Fibroblast of skin of left quadriceps (primary cell): ENCODE results near the gene JADE2.
"Not testable (repeated sequence)": the region's sequence is repeated elsewhere in the genome, so short reads cannot be mapped to it uniquely, and the experiment has no call there.

Source experiments
- DNase-seq, 2 experiments: peaks; one replicate each; pipeline ENCODE4 v3.0.0-alpha.2; 2013; ENCODE audit warnings: low read depth in 2 of 2

Gene JADE2

DNA sequence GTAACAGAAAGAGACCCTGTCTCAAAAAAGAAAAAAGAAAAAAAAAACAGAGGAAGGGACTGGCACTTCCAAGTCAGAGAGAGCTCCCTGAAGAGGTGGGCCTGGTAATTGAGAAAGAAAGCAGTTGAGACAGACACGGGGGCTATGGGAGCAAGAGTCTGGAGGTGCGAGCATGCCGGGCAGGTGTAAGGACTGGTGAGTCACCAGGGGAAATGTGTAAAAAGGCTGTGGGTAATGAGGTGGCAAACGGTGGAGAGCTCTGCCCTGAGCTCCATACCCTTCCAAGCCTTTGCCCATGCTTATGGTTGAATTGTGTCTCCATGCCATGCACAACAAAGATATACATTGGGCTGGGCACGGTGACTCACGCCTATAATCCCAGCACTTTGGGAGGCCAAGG lies 18.0 kb upstream of the JADE2 start:
- DNase-seq, result no peak

DNA sequence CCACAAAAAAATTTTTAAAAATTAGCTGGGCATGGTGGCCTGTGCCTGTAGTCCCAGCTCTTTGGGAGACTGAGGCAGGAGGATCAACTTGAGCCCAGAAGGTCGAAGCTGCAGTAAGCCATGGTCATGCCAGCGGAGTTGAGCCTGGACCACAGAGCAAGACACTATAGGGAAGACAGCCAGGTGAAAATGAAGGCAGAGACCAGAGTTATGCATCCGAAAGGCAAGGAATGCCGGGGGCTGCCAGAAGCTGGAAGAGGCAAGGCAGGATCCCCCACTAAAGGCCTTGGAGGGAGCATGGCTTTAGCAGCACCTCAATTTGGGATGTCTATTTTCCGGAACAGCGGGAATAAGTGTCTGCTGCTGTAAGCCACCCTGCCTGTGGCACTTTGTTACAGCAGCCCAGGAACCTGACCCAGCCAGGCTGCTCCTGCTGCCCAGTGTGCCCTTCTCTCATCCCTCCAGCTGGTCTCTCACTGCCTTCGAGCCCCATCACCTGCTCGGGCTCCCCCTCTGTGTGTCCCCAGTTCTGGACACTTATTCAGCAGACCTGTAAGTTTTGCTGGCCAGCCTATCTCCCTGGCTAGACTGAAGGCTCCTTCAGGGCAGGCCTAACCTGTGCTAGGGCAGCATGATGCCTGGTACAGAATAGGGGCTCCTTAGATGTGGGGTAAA lies 16.8 kb upstream of the JADE2 start:
- no peak for DNase-seq

DNA sequence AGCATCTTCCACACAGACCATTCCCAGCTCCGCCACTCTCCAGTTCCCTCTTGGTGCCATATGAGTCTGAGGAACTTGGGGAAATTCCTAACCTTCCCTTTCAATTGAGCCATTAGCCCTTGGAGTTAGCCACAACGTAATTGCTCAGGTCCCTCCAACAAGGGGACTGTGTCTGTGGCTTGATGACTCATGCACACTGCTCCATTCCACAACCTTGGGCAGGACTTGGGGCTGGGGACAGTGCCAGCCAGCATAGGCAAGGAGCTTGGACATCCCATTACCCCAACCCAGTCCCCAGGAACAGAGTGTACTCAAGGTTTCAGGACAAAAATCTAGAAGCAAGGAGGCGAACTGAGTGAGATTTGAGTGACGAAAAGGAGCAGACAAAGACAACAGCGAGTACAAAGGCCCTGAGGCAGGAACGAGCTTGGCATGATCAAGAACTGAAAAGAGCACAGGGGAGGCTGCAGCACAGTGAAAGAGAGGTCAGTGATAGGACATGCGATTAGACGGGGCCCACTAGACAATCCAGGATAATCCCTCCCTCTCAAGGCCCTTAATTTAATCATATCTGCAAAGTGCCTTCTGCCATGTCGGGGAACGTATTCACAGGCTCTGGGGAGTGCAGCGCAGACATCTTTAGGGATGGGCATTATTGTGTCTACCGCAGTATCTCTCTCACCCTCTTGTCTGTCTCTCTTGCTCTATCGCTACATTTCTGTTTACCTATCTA lies 16.0 kb upstream of the JADE2 start:
- DNase-seq, result no peak

DNA sequence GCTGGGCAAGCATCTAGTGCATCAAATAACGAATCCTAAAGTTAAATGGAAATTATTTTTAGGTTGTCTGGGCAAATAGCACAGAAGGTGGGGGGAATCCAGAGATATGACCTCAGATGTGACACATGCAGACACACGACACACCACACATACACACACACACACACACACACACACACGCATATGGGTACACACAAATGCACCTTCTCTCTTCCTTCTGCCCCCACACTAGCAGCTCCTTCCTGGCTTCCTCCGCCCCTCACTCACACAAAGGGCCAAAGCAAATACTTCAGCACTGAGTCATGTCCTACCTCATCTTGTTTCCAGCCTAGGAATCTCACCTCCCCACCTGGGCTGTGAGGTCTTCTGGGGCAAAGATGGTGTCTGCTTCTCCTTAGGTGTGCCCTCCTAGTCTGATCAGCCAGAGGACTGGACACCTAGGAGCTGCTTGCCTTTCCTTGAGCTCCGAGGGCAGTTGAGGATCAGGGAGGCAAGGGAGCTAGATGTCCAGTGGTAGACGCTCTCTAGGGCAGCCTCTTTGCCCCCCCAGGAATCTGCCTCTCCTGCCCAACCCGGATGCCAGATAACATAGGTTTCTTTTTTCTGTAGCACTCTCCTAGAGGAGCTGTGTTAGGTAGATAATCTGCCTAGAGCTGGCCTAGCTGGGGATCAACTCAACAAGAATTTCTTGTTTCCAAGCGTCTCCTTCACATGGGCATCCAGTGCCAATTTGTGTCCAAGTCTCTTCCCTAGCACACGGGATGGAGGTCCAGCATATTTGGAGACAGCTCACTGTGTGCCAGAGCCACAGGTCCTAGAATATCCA lies 14.3 kb upstream of the JADE2 start:
- DNase-seq, result no peak

DNA sequence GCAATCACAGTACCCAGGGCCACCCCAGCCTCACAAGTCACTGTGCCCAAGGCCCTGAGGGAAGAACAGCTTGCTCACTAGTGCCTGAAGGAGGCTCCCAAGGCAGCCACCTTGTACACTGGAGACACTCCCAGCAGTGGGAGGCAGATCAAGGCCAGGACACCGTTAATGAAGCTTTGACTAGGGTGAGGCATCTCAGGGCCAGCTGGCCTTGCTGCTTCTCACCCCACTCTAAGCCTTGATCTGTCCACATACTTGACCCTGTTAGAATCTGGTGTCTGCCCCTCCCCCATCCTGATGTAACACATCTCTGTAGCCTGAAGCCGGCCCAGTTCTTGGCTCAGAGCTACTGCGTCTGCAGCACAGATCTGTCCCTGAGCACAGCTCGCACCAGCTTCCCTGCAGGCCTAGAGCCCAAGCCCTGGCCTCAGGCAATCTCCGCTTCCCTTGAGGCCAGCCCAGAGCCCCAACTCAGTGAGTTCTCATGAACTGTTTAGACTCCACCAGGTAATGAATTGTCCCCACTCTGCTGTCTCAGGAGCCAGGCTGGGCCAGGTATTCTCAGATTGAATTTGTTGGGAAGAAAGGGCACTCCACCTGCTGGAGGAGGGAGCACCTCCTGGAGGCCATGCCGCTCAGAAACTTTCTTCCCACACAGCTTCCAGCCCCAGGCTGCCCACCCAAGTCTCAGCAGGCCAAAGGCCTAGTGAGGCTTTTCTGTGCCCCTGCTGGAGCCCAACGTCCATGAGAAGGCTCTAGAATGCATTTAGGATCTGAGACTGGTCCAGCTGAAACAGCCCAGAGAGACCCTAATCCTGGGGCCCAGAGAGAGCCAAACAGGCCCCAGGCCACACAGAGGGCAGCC lies 13.4 kb upstream of the JADE2 start:
- DNase-seq, result no peak

DNA sequence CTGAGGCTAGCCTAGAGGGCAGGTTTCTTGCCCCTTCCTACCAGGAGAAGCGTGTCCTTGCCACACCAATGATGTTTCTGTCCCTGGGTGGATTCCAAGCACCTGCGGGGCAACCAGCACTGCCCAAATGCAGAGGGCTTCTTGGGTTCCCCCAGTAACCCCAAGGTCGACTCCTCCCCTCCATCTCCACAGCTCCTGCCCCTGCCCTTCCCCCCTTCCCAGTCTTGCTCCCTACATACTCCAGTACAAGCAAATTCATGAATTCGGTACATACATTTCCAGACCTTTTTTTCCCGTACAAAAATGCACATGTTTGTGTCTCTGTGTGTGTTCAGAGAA lies 12.8 kb upstream of the JADE2 start:
- no peak for DNase-seq

DNA sequence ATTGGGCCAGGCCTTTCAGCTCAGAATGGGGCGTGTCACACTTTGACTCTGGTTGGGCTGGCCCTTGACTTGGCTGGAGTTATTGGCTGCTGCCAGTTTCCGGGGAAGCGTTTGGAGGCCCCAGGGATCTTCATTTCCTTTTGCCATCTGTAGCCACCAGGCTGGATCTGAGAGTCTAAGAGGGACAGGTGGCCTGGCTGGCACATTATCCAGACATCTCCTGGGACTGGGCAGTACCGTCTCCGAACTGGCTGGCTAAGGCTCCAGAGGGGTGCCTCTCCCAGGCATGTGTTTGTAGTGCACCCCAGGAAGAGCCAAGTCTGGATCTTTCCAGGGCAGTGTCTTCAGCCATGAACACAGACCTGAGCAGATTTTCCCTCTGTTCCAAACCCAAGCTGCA lies 9.7 kb upstream of the JADE2 start:
- no peak for DNase-seq

DNA sequence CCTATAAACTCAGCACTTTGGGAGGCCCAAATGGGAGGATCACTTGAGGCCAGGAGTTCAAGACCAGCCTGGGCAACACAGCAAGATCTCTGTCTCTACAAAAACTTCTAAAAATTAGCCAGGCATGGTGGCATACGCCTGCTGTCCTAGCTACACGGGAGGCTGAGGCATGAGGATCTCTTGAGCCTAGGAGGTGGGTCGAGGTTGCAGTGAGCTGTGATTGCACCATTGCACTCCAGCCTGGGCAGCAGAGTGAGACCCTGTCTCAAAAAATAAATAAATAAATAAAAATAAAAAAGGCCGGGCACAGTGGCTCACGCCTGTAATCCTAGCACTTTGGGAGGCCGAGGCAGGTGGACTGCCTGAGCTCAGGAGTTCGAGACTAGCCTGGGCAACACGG lies 8.5 kb upstream of the JADE2 start:
- DNase-seq, result not testable (repeated sequence)

DNA sequence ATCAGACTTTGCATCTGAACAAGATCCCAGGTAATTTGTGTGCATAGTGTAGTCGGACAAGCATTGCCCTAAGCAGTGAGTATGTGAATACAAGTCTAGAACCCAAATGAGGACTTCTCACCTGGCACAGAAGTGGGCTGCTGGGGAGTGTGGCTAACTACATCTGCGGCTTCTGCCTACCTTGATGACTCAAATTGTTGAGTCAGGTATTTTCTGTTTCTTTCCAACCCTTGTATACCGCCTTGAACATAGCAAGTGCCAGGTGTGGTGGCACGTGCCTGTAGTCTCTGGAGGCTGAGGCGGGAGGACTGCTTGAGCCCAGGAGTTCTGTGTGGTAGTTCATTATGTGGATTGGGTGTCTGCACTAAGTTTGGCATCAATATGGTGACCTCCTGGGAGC lies 7.9 kb upstream of the JADE2 start:
- DNase-seq, result no peak

DNA sequence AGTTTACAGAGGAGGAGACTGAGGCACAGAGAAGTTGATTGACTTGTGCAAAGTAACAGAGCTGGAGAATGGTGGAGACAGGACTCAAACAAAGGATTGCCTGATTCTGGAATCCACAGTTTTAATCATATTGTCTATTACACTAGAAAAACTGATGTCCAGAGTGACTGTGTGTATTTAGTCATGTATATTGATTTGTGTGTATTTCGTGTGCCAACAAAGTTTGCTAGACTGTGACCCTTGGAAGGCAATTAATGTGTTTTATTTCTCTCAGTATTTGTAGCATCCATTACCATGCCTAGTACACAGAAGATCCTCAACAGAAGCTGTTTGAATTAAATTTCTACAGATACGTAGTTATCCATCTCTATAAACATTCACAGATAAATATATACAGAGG lies 5.5 kb upstream of the JADE2 start:
- DNase-seq, result no peak

DNA sequence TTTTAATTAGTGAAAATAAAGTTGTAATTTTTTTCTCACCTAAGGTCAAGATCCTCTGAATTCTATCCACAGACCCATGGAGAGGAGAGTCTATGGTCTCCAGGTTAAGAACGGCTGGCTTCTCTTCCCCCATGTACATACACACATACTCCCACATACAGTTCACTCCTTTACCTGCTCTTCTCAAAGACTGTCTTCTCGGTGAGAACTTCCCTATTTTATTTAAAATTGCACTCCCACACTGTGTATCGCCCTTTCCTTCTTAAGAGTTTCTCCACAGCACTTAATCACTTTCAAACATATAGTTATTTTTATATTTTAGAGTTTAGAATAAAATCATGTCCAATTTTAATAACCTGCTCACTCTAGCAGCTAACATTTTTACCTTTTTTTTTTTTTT lies 3.6 kb upstream of the JADE2 start:
- DNase-seq, result no peak

DNA sequence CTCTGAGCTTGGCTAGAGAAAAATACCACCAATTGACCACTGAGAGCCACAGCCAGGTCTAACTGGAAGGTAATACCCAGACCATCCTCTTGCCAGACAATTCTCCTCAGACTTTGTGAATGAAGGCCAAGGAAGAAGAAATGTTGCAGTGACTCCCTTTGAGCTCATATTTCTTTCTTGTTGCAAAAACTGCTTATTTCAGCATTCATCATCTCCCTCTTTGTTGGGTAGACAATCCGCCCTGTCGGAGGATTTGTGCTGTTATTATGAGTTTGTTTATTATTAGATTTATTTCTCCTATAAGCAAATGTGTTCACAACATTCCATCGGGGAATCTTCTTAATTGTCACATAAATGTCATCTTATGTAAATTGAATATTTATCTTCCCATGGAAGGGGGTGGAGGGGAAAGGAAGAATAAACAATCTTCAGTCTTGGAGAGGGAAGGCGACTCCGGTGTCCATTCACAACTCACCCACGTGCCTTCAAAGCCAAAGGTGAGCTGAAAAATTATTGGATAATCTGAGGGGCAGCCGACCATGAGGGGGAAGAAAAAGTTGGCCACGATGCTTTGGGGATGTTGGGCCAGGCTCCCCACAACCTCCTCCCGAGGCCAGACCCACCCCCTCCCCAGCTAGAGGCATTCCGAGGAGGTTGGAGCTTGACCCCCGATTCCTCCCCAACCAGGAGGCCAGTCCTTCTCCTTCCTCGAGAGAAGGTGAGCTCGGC lies 1.8 kb upstream of the JADE2 start:
- no peak for DNase-seq

DNA sequence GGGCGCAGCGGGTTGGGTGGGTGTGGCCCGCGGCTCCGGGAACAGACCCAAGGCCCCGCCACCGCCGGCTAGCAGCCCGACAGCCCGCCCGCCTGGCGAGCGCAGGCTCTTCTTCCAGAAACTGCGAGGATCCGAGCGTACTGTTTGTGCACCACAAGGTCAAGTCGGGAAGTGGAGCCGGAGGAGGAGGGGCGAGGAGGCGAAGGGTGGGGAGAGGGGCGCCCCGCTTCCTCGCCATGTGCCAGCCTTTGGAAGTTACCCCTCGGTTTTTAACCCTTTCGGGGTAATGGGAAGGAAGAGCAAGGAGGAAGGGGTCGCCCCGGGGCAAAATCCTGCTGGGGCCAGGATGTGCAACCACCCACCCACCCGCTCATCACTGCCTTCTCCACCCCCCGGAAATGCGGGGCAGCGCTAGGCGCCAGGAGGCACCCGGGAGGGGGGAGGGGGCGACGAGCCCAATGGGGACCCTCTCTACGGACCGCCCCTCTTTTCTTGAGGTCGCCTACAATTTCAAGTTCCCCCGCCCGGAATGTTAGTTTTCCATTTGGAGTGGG lies 1.1 kb upstream of the JADE2 start:
- no peak for DNase-seq

DNA sequence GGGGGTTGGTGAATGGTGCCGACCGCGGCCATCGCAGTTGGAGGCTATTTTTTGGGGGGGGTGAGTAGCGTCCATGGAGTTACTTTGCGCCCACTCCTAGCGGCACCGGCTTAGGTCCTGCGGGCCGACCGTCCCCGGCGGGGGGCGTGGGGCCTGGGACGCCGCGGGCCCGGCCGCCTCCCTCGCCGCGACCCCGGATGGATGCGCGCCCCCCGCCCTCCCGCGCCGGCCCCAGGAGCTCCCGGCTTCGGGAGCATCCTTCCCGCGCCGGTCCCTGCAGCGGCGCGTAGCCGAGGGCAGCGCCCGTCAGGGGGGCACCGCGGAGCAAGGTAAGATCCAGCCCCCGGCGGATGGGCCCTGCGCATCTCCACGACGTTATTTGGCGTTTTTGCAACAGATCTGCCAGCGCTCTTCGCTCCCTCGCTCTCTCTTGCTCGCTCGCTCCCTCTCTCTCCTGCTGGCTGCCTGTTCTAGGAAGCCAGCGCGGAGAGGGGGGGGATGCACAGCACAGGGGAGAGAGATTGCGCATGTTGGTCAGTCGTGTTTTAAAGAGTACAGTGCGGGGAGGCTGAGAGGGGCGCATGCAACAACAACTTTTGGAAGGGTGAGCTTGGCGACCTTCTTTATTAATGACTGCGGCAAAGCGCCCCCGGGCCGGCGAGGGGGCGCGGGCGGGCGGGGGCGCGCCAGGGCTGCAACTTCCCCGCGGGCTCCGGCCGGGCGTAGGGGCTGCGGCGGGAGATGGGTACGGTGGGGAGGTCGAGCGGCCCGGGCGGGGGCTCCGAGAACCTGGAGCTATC lies 413 bp downstream of the JADE2 start:
- DNase-seq, result peak; percentile 51 to 59

DNA sequence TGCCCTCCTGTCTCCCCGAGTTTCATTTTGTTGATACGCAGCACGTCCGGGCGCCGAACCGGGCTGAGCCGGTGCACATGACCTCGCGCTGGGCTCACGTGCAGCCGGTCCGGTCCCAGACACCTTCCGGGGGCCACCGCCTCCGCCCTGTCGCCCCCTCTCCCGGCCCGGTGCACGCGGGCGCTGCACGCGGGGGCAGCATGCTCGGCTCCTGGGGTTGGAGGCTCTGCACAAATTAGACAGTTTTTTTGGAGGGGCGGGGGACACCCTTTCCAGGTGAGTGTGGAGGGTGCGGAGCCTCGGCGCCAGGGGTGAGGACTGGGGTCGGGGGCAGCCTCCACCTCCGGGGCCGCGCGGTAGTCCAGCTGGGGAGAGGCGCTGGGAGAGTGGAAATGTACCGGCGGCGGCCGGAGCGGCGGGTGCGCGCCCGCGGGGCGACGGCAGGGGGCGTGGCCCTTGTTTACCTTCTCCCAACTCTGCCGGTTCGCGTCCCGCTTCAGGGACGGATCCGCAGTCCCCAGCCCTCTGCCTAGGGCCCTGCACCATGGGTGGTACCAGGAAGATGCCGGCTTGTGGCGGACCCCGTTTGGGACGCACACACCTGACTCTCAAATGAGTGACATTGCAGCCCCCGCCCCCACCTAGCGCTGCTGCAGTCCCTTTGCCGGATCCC lies 1.1 kb downstream of the JADE2 start:
- no peak for DNase-seq

DNA sequence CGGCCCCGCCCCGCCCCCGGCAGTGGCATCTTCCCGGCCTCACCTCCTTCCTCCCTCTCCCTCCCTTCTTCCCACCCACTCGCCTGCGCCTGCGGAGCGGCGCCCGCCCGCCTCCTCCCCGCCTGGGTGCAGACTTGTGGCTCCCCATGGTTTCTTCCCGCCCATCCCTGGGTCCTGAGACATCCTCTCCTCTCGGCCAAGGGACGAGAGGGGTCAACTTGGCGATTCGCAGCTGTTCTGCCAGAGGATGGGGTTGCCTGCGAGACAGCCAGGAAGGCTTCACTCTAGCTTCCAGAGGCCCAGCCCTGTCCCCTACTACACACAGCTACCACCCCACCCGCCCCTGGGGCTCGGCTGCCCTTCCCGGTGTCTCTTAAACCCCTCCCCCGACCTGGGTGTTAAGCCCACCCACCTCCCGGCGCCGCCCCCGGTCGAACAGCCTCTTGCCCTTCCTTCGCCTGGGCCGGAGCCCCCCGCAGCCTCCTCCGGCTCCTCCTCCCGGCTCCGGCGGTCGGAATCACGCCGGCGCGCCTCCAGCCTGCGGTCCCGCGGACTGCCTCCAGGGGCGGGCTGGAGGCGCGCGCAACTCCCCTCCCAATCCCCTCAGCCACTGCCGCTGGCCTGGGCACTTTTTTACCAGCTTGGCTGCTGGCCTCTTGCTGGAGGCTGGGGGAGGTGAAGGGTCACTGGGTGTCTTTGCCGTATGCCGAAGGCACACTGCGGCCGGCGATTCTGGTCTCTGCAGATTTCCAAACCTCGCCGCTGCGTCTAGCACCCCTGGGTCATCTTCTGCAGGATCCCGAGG lies 1.9 kb downstream of the JADE2 start:
- DNase-seq, result peak; percentile 59 to 63

DNA sequence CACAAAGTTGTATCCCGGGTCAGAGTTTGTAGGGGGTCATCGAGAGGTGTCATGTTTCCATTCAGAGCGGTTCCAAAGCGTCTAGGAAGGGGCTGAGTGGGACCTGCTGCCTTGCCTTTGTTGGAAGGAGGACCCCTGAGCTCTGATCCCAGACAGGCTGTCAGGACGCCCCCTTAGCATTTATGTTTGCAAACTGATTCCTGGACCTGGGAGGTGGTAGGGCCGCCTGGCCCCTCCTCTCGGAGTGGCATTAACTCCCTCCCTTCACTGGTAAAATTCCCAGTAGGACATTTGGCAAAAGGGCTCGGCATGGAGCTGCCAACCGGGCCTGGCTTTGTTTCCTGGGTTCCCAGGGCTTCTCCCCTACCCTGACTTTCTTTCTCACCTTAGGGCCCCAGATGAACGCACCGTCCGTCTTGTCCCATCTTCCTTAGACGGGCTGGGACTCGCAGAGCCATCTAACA lies 2.5 kb downstream of the JADE2 start:
- DNase-seq, result no peak

DNA sequence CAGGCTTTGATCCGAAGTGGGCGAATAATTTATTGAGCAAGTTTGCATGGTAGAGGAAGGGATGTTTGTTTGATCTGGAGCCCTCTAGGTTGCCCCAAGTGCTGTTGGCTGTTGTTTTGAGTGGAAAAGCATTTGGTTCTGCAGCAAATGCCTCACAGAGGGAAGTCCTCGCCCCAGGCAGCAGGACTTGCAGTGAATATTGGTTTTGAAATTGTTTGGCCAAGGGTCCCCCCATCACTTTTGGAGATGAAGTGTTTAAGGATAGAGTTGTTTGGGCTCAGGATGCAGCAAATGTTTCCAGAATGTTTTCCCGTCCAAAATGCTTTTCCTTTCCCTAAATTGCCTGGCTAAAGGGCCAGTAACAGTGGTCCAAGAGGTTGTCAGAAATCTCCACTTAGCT lies 3.1 kb downstream of the JADE2 start:
- DNase-seq, result no peak

DNA sequence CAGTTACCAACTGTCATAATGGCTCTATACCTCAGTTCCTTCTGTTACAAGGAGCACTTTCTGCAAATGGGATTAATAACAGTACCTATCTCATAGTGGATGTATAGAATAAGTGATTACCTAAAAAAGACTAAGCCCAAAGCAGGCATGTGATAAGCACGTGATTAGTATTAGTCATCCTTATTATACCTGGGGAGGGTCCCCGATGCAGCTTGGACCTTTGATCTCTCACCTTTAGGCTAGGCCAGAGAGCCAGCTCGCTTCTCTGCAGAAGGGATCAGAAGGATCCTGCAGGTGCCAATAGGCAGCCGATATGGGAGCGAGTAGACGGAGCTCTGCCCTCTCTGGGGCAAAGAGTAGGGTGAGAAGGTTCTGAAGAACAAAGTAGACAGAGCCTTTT lies 4.0 kb downstream of the JADE2 start:
- no peak for DNase-seq
